Activated CD4-positive, alpha-beta T cell treated with anti-CD3 and anti-CD28 coated beads for 4 hours (primary cell): ENCODE measurements around the gene CCDC182.
A peak's percentile ranks its signal among the peaks of the same experiment; 100 is the strongest.

ENCODE experiments used
- DNase-seq, 2 donors: peaks; one replicate each; pipeline ENCODE4 v3.0.0-alpha.2; 2020

CCDC182 gene

GRCh38 chr17:57756951-57757350 is 11.9 kb upstream of the CCDC182 start:
- DNase-seq: no peak

GRCh38 chr17:57755480-57756070 is 10.5 kb upstream of the CCDC182 start:
- DNase-seq: no peak

- DNase-seq: no peak
Observed at GRCh38 chr17:57752031-57752905, 7.2 kb upstream of the CCDC182 start.

GRCh38 chr17:57751348-57751971 is 6.4 kb upstream of the CCDC182 start:
- DNase-seq: no peak

GRCh38 chr17:57750895-57751294 is 5.8 kb upstream of the CCDC182 start:
- no peak for DNase-seq

- no peak for DNase-seq
Observed at GRCh38 chr17:57750109-57750871, 5.2 kb upstream of the CCDC182 start.

- no peak for DNase-seq
Observed at GRCh38 chr17:57749701-57750100, 4.6 kb upstream of the CCDC182 start.

- peak; percentile 19 to 32 for DNase-seq
Observed at GRCh38 chr17:57747221-57748017, 2.3 kb upstream of the CCDC182 start.

GRCh38 chr17:57746221-57746620 is 1.1 kb upstream of the CCDC182 start:
- DNase-seq: no peak

- DNase-seq: no peak
Observed at GRCh38 chr17:57744195-57745170, 616 bp downstream of the CCDC182 start.

GRCh38 chr17:57740235-57740528 is 4.9 kb downstream of the CCDC182 start:
- no peak for DNase-seq

- DNase-seq: no peak
Observed at GRCh38 chr17:57739402-57740234, 5.5 kb downstream of the CCDC182 start.

GRCh38 chr17:57737450-57737849 is 7.6 kb downstream of the CCDC182 start:
- no peak for DNase-seq

GRCh38 chr17:57735707-57736106 is 9.4 kb downstream of the CCDC182 start:
- DNase-seq: no peak

GRCh38 chr17:57735230-57735629 is 9.9 kb downstream of the CCDC182 start:
- no peak for DNase-seq

- DNase-seq: no peak
Observed at GRCh38 chr17:57733085-57733484, 12.0 kb downstream of the CCDC182 start.

GRCh38 chr17:57732062-57732461 is 13.0 kb downstream of the CCDC182 start:
- DNase-seq: no peak

- DNase-seq: no peak
Observed at GRCh38 chr17:57730026-57730701, 14.9 kb downstream of the CCDC182 start.

GRCh38 chr17:57727630-57728175 is 17.4 kb downstream of the CCDC182 start:
- no peak for DNase-seq
